GM23248 (cell line): Measurements from ENCODE around the gene PTTG1.

Experiments
- EZH2 ChIP-seq: fragments of 200-600 bp; sonication (generic); IDR thresholded peaks from 2 replicates; pipeline ENCODE4 v1.6.1; 2018; ENCODE audit warnings: antibody characterized with exemption, mild to moderate bottlenecking; ENCODE audit not compliant: insufficient read depth, poor library complexity, severe bottlenecking
- EZH2phosphoT487 ChIP-seq: fragments of 200-600 bp; sonication (generic); IDR thresholded peaks from 2 replicates; pipeline ENCODE4 v1.6.1; 2018; ENCODE audit warnings: antibody characterized with exemption, moderate library complexity, mild to moderate bottlenecking, low read depth; ENCODE audit not compliant: insufficient read depth

DNA sequence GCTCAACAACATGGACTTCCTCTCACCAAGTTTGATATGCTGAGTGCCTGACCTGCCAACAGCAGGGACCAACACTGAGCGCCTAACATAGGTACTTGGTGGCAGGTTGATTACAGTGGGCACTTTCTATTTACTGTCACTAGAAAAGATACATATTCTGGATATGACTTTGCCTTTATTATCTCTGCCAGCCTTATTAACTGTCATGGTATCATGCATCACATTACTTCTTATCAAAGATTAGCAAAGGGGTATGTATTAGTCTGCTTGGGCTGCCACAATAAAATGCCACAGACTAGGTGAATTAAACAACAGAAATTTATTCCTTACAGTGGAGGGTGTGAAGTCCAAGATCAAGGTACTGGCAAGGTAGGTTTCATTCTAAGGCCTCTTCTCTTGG, 37.0 kb upstream of the PTTG1 start:
- TF ChIP-seq EZH2 (no peak), EZH2phosphoT487 (no peak)
